Activated CD8-positive, alpha-beta memory T cell treated with anti-CD3 and anti-CD28 coated beads for 4 hours (primary cell): Measurements from ENCODE around the gene RPS2.
A peak's percentile ranks its signal among the peaks of the same experiment; 100 is the strongest.
"Not testable (repeated sequence)": the region's sequence is repeated elsewhere in the genome, so short reads cannot be mapped to it uniquely, and the experiment has no call there.

ENCODE experiments used
- DNase-seq, 2 donors: peaks; one replicate each; pipeline ENCODE4 v3.0.0-alpha.2; 2020; ENCODE audit warnings: low read depth in 2 of 2

Gene RPS2

GRCh38 chr16:1964506-1965395 is at the start of gene RPS2:
Gene RPS2, minus strand, starts transcription at chr16:1964826. Its CDS starts 201 bp downstream, at chr16:1964625.
- peak; percentile 96 for DNase-seq

- no peak for DNase-seq
Observed at GRCh38 chr16:2013527-2013926, 48.9 kb upstream of the RPS2 start.

GRCh38 chr16:2011726-2012125 is 47.1 kb upstream of the RPS2 start:
- not testable (repeated sequence) for DNase-seq

- peak; percentile 52 to 56 for DNase-seq
Observed at GRCh38 chr16:2009791-2010510, 45.3 kb upstream of the RPS2 start, which contains the start of gene ZNF598. Gene ZNF598, minus strand, starts transcription at chr16:2009821.

GRCh38 chr16:2009164-2009711 is 44.6 kb upstream of the RPS2 start:
- DNase-seq = no peak

GRCh38 chr16:2008631-2009163 is 44.1 kb upstream of the RPS2 start:
- DNase-seq = no peak

GRCh38 chr16:2008009-2008526 is 43.4 kb upstream of the RPS2 start:
- DNase-seq = no peak

- DNase-seq = no peak
Observed at GRCh38 chr16:2007081-2007836, 42.6 kb upstream of the RPS2 start.

GRCh38 chr16:2006317-2006716 is 41.7 kb upstream of the RPS2 start:
- DNase-seq = no peak

- DNase-seq = no peak
Observed at GRCh38 chr16:2005646-2006045, 41.0 kb upstream of the RPS2 start.

GRCh38 chr16:2004795-2005517 is 40.3 kb upstream of the RPS2 start:
- DNase-seq = no peak

GRCh38 chr16:2003827-2004641 is 39.4 kb upstream of the RPS2 start:
- DNase-seq = peak; percentile 62 to 69

GRCh38 chr16:2003231-2003826 is 38.7 kb upstream of the RPS2 start:
- no peak for DNase-seq

GRCh38 chr16:2002406-2003230 is 38.0 kb upstream of the RPS2 start:
- no peak for DNase-seq

GRCh38 chr16:2001456-2002355 is 37.1 kb upstream of the RPS2 start:
- no peak for DNase-seq

- DNase-seq = no peak
Observed at GRCh38 chr16:2001035-2001434, 36.4 kb upstream of the RPS2 start.

- DNase-seq = no peak
Observed at GRCh38 chr16:1999866-2000514, 35.4 kb upstream of the RPS2 start.
